Kidney epithelial cell (primary cell): Measurements from ENCODE around the gene CLEC3A. TPM values are rescaled to one million over a fixed set of nuclear protein-coding genes. Genes with fewer than 3 reads are reported as not detected.

ENCODE experiments used
- DNase-seq: peaks from one replicate; pipeline ENCODE4 v3.0.0-alpha.2; 2010; ENCODE audit warnings: low read depth
- H3K27me3 ChIP-seq: 2 replicates; pipeline ENCODE4 v1.6.0; 2011; ENCODE audit warnings: low read length; ENCODE audit not compliant: control insufficient read depth, insufficient read depth
- H3K36me3 ChIP-seq: 2 replicates; pipeline ENCODE4 v1.5.1; 2011; ENCODE audit warnings: low read length; ENCODE audit not compliant: control insufficient read depth, insufficient read depth
- H3K4me3 ChIP-seq: 2 replicates; pipeline ENCODE4 v1.5.1; 2011; ENCODE audit warnings: low read depth, mild to moderate bottlenecking, control low read depth, low read length
- total RNA-seq: library from RNA; depleted of rRNA; stranded (reverse); fragments of >200 nt; gene quantifications from 2 replicates; pipeline ENCODE4 v1.2.3, GENCODE V29; 2015
- TF ChIP-seq, protein P1 (sequence below): IDR thresholded peaks from 2 replicates; pipeline ENCODE4 v1.5.1; 2011; ENCODE audit warnings: mild to moderate bottlenecking, moderate library complexity, low read length, control low read depth, inconsistent platforms; ENCODE audit not compliant: insufficient read depth, poor library complexity, severe bottlenecking

The CLEC3A gene
- total RNA-seq, 1 donor from 2014 or later, result not detected

DNA sequence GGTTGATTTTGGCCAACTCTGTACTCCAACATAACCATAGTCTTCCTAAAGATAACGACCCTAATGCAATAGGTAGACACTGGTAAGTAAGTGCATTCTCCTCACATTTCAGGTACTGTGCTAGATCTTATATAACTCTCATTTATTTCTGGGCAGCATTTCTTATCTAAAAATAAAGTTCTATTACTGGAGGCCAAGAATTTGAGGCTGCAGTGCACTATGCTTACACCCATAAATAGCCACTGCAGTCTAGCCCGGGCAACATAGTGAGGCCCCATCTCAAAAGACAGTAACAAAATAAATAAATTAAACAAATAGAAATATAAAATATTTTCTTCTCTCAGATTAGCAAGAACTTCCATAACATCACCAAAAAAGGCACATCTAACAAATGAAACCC is 12.7 kb downstream of the CLEC3A start:
- DNase-seq, result no peak
- H3K27me3 ChIP-seq, result no peaks in the 10 kb centered on the region
- H3K36me3 ChIP-seq, result no peaks in the 10 kb centered on the region
- TF ChIP-seq, protein P1, sequence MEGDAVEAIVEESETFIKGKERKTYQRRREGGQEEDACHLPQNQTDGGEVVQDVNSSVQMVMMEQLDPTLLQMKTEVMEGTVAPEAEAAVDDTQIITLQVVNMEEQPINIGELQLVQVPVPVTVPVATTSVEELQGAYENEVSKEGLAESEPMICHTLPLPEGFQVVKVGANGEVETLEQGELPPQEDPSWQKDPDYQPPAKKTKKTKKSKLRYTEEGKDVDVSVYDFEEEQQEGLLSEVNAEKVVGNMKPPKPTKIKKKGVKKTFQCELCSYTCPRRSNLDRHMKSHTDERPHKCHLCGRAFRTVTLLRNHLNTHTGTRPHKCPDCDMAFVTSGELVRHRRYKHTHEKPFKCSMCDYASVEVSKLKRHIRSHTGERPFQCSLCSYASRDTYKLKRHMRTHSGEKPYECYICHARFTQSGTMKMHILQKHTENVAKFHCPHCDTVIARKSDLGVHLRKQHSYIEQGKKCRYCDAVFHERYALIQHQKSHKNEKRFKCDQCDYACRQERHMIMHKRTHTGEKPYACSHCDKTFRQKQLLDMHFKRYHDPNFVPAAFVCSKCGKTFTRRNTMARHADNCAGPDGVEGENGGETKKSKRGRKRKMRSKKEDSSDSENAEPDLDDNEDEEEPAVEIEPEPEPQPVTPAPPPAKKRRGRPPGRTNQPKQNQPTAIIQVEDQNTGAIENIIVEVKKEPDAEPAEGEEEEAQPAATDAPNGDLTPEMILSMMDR, result no peak
- no peak overlapping the region for H3K4me3 ChIP-seq

- H3K36me3 ChIP-seq, result no peaks in the 10 kb centered on the region
- H3K27me3 ChIP-seq, result no peaks in the 10 kb centered on the region
- DNase-seq, result no peak
- H3K4me3 ChIP-seq, result no peak overlapping the region
- TF ChIP-seq, protein P1, result no peak
Observed at GRCh38 chr16:78040396-78040795, 18.0 kb downstream of the CLEC3A start.

- peak; percentile 10 for DNase-seq
- no peak overlapping the region for H3K4me3 ChIP-seq
- no peaks in the 10 kb centered on the region for H3K36me3 ChIP-seq
- TF ChIP-seq, protein P1, result no peak
- H3K27me3 ChIP-seq, result no peaks in the 10 kb centered on the region
Observed at GRCh38 chr16:78045865-78046581, 23.7 kb downstream of the CLEC3A start.

DNA sequence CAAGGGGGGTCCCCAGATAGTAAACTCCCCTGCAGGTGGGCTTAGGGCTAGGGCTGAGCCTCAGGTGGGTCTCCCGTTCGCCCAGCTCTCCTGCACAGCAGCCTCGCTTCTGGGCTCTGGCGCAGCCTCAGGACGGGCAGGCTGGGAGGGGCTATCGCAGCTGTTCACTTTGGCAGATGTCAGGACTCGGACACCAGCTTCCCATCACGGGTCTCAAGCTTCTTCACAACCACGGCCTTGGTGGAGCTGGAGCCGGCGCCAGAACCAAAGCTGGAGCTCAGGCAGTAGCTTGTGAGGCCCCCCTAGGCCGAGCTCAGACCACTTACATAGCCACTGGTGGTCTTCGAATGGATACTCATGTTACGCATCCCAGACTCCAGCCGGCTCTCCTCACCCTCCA is 26.0 kb downstream of the CLEC3A start:
- TF ChIP-seq, protein P1, result no peak
- Histone ChIP-seq H3K4me3 (no peak overlapping the region), H3K27me3 (no peaks in the 10 kb centered on the region), H3K36me3 (no peaks in the 10 kb centered on the region)
- no peak for DNase-seq

- Histone ChIP-seq H3K36me3 (no peaks in the 10 kb centered on the region), H3K27me3 (no peaks in the 10 kb centered on the region), H3K4me3 (no peak overlapping the region)
- TF ChIP-seq, protein P1, result no peak
- no peak for DNase-seq
Observed at GRCh38 chr16:78050734-78051400, 28.5 kb downstream of the CLEC3A start.
